Uterus (tissue), 4 donors: ENCODE measurements around the gene TMEM178A. TPM values are rescaled to one million over a fixed set of nuclear protein-coding genes. Genes with fewer than 3 reads are reported as not detected.

Experiments used
- DNase-seq, 2 donors: peaks; one replicate each; pipeline ENCODE4 v3.0.0-alpha.2; 2019 to 2020
- H3K27ac ChIP-seq, 2 donors: fragments of 200-600 bp; sonication (generic); 1 replicate in 1 of 2; 2 replicates in 1 of 2; pipeline ENCODE4 v1.5.1; 2016 to 2018
- H3K27me3 ChIP-seq, 2 donors: fragments of 200-600 bp; sonication (generic); one replicate each; pipeline ENCODE4 v1.5.1; 2018 to 2019; ENCODE audit warnings: control low read depth in 1 of 2
- H3K36me3 ChIP-seq, 2 donors: fragments of 200-600 bp; sonication (generic); one replicate each; pipeline ENCODE4 v1.5.1; 2019; ENCODE audit warnings: control low read depth in 1 of 2
- H3K4me1 ChIP-seq, 2 donors: fragments of 200-600 bp; sonication (generic); one replicate each; pipeline ENCODE4 v1.5.1; 2018 to 2019; ENCODE audit warnings: control low read depth in 1 of 2
- H3K4me3 ChIP-seq, 2 donors: fragments of 200-600 bp; sonication (generic); 1 replicate in 1 of 2; 2 replicates in 1 of 2; pipeline ENCODE4 v1.5.1; 2018 to 2019; ENCODE audit warnings: mild to moderate bottlenecking in 1 of 2
- H3K9me3 ChIP-seq, 2 donors: fragments of 200-600 bp; sonication (generic); one replicate each; pipeline ENCODE4 v1.5.1; 2019; ENCODE audit warnings: control low read depth in 1 of 2
- POLR2A ChIP-seq, 2 donors: fragments of 450-650 bp; IDR thresholded peaks; one replicate each; pipeline ENCODE4 v1.6.1; 2016; ENCODE audit warnings: antibody characterized with exemption in 2 of 2, mild to moderate bottlenecking in 1 of 2, moderate library complexity in 1 of 2
- intact Hi-C: fragments of 100-400 bp; cut with DNase I; formaldehyde crosslinking; loops from one replicate; pipeline ENCODE4 v1.15.1; 2023; ENCODE audit warnings: low total_unique reads
- total RNA-seq, 4 donors: library from RNA; depleted of rRNA in 3 of 4; stranded (reverse); fragments of >200 nt in 3 of 4; gene quantifications; one replicate each; pipeline versions ENCODE4 v1.1.0 to v1.2.4, GENCODE V29; 2014 to 2023
- TF ChIP-seq, protein P1 (sequence below), 4 experiments: fragments of 200-600 bp in 2 of 4; fragments of 450-650 bp in 2 of 4; sonication (generic) in 2 of 4; IDR thresholded peaks; one replicate each; pipeline ENCODE4 v1.5.1; 2016 to 2019; ENCODE audit warnings: antibody characterized with exemption in 4 of 4, mild to moderate bottlenecking in 2 of 4, moderate library complexity in 1 of 4
- donor health status: DM: yes; HTN: yes; CAD: no.

TMEM178A gene
- total RNA-seq, 4 donors from 2014 or later: 3.1 to 3.9 TPM; not detected in 2

GRCh38 chr2:39734445-39734844 is 68.7 kb downstream of the TMEM178A start:
- intact Hi-C loops: no loop called here
- TF ChIP-seq, protein P1, sequence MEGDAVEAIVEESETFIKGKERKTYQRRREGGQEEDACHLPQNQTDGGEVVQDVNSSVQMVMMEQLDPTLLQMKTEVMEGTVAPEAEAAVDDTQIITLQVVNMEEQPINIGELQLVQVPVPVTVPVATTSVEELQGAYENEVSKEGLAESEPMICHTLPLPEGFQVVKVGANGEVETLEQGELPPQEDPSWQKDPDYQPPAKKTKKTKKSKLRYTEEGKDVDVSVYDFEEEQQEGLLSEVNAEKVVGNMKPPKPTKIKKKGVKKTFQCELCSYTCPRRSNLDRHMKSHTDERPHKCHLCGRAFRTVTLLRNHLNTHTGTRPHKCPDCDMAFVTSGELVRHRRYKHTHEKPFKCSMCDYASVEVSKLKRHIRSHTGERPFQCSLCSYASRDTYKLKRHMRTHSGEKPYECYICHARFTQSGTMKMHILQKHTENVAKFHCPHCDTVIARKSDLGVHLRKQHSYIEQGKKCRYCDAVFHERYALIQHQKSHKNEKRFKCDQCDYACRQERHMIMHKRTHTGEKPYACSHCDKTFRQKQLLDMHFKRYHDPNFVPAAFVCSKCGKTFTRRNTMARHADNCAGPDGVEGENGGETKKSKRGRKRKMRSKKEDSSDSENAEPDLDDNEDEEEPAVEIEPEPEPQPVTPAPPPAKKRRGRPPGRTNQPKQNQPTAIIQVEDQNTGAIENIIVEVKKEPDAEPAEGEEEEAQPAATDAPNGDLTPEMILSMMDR (IDR thresholded peaks at IDR 0.05): no peak
- no peak for TF ChIP-seq POLR2A (IDR thresholded peaks at IDR 0.05)
- H3K4me1 ChIP-seq: no peaks in the 10 kb centered on the region
- H3K4me3 ChIP-seq: no peak overlapping the region
- no peak overlapping the region for H3K27ac ChIP-seq
- no peaks in the 10 kb centered on the region for H3K27me3 ChIP-seq
- no peaks in the 10 kb centered on the region for H3K9me3 ChIP-seq
- DNase-seq: no peak
- H3K36me3 ChIP-seq: no peaks in the 10 kb centered on the region

DNA sequence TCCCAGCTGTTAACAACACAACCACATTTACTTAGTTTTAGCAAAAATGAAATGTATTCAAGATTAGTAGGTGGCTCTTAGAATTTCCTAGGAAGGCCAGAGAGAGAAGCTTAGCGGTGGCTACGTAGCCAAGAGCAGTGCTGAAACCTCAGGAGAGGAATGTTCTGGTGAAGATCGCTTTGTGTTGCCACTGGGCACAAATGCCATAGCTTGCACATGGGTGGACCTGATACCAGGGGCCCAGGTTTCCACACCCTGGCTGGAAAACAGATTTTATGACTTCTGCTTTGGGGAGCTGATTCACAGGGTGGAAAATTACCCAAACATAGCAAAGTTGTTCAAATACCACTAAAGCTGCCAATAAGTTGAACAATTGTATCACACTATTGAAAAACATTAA is 69.9 kb downstream of the TMEM178A start:
- Histone ChIP-seq H3K4me1 (no peaks in the 10 kb centered on the region), H3K9me3 (no peaks in the 10 kb centered on the region), H3K27me3 (no peaks in the 10 kb centered on the region), H3K27ac (no peak overlapping the region), H3K36me3 (no peaks in the 10 kb centered on the region), H3K4me3 (no peak overlapping the region)
- intact Hi-C loops: no loop called here
- DNase-seq: no peak
- TF ChIP-seq POLR2A (IDR thresholded peaks at IDR 0.05): no peak
- TF ChIP-seq, protein P1 (IDR thresholded peaks at IDR 0.05): no peak

- Histone ChIP-seq H3K27ac (no peak overlapping the region), H3K36me3 (no peaks in the 10 kb centered on the region), H3K4me3 (no peak overlapping the region), H3K9me3 (no peaks in the 10 kb centered on the region), H3K27me3 (no peaks in the 10 kb centered on the region), H3K4me1 (no peaks in the 10 kb centered on the region)
- intact Hi-C loops: no loop called here
- TF ChIP-seq, protein P1 (IDR thresholded peaks at IDR 0.05): no peak
- TF ChIP-seq POLR2A (IDR thresholded peaks at IDR 0.05): no peak
- DNase-seq: no peak
These were observed 70.9 kb downstream of the TMEM178A start for GRCh38 chr2:39736640-39737039.

- Histone ChIP-seq H3K27me3 (no peaks in the 10 kb centered on the region), H3K36me3 (no peaks in the 10 kb centered on the region), H3K4me1 (no peaks in the 10 kb centered on the region), H3K27ac (no peak overlapping the region), H3K9me3 (no peaks in the 10 kb centered on the region), H3K4me3 (no peak overlapping the region)
- TF ChIP-seq, protein P1 (IDR thresholded peaks at IDR 0.05): no peak
- TF ChIP-seq POLR2A (IDR thresholded peaks at IDR 0.05): no peak
- intact Hi-C loops: no loop called here
- peak; percentile 16 to 31 for DNase-seq
These were observed 71.9 kb downstream of the TMEM178A start for GRCh38 chr2:39737661-39738060.

DNA sequence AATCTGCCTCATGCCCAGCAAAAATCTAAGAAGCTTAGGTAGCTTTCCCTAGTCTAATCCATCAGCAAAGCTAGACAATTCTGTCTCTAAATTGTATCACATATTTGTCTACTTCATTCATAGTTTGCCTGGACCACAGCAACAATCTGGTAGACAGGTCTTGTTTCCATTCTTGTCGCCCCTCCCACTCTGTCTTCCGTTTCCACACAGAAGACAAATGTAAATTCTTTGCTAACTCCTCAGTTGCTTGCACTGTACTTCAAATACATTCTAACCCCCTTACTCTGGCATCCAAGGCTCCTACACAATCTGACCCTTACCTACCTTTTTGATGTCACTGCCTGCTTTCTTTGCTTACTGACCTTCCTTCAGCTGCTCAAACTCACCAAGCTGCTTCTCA is 73.2 kb downstream of the TMEM178A start:
- intact Hi-C loops: no loop called here
- no peak for TF ChIP-seq POLR2A (IDR thresholded peaks at IDR 0.05)
- TF ChIP-seq, protein P1 (IDR thresholded peaks at IDR 0.05): no peak
- Histone ChIP-seq H3K4me1 (no peaks in the 10 kb centered on the region), H3K9me3 (no peaks in the 10 kb centered on the region), H3K36me3 (no peaks in the 10 kb centered on the region), H3K4me3 (no peak overlapping the region), H3K27me3 (no peaks in the 10 kb centered on the region), H3K27ac (no peak overlapping the region)
- no peak for DNase-seq
